Mucosa of rectum (tissue), 2 donors: ENCODE results near the gene COA5.

Experiments used
- H3K27ac ChIP-seq, 2 donors: one replicate each; pipeline ENCODE4 v1.7.0; 2013; ENCODE audit warnings: inconsistent platforms in 2 of 2, low read depth in 2 of 2, low read length in 2 of 2
- H3K27me3 ChIP-seq, 2 donors: one replicate each; pipeline ENCODE4 v1.7.0; 2013; ENCODE audit warnings: low read length in 2 of 2; ENCODE audit not compliant: control insufficient read depth in 2 of 2, insufficient read depth in 2 of 2
- H3K36me3 ChIP-seq, 2 donors: one replicate each; pipeline ENCODE4 v1.7.0; 2013; ENCODE audit warnings: low read length in 2 of 2; ENCODE audit not compliant: control insufficient read depth in 2 of 2, insufficient read depth in 2 of 2
- H3K4me1 ChIP-seq, 2 donors: one replicate each; pipeline ENCODE4 v1.7.0; 2013; ENCODE audit warnings: low read length in 2 of 2, mild to moderate bottlenecking in 1 of 2; ENCODE audit not compliant: control insufficient read depth in 2 of 2, insufficient read depth in 2 of 2
- H3K4me3 ChIP-seq, 2 donors: one replicate each; pipeline ENCODE4 v1.7.0; 2013; ENCODE audit warnings: low read length in 2 of 2
- H3K9ac ChIP-seq, 2 donors: one replicate each; pipeline ENCODE4 v1.7.0; 2013; ENCODE audit warnings: low read length in 2 of 2, low read depth in 1 of 2, mild to moderate bottlenecking in 1 of 2
- H3K9me3 ChIP-seq, 2 donors: one replicate each; pipeline ENCODE4 v1.7.0; 2013; ENCODE audit warnings: low read length in 2 of 2; ENCODE audit not compliant: control insufficient read depth in 2 of 2
- donor health status: healthy.
- donor health status: Normal muscosa, but diverticular disease.

Gene COA5

DNA sequence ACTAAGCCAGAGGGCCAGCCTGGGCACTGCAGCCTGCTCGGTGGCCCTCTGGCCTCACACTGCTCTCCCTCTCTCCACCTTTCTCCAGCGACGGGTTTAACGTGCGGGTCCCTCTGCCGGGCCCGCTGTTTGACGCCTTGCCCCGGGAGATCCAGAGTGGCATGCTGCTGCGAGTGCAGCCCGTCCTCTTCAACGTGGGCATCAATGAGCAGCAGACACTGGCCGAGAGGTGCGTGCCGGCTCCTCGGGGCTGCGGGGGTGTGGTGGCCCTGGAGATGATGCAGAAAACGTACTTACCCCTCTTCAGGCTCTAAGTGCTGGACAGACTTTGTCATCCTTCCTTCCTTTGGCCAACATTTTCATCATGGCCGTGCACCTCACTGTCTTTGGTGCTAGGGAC, 42.4 kb downstream of the COA5 start:
- no peak overlapping the region for H3K9ac ChIP-seq
- peaks cover 11 to 27% of the 10 kb centered on the region in 2 donors for H3K4me1 ChIP-seq
- H3K27me3 ChIP-seq = no peaks in the 10 kb centered on the region
- no peak overlapping the region for H3K27ac ChIP-seq
- no peaks in the 10 kb centered on the region for H3K9me3 ChIP-seq
- H3K4me3 ChIP-seq = no peak overlapping the region
- peaks cover 33 to 67% of the 10 kb centered on the region in 2 donors for H3K36me3 ChIP-seq

DNA sequence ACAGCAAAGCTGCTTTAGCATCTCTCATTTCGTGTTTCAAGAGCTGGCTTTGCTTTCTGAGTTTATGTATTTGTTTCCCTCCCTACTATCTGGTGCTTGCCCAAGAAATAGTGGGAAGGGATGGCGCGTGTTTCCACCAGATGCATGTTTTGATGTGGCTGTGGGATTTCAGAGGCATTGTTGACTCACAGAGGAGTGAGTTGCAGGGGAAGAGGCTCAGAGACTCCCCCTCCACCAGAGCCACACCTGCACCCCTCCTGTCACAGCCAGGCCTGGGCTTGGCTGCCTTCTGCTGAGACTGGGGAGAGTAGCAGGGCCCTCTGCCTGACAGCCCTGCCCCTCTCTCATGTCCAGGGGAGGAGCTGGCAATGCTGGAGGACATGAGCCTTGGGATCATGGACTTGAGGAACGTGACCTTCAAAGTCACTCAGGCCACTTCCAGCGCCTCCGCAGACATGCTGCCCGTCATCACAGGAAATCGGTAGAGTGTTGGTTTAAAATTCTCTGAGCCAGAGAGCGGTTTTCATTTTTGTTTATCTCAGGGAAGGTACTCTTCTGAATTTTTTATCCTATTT, 42.9 kb downstream of the COA5 start:
- peak overlapping the region in 1 of 2 donors; percentile 5 for H3K9ac ChIP-seq
- H3K27me3 ChIP-seq = no peaks in the 10 kb centered on the region
- H3K4me1 ChIP-seq = peaks cover 11 to 27% of the 10 kb centered on the region in 2 donors
- H3K9me3 ChIP-seq = no peaks in the 10 kb centered on the region
- peaks cover 33 to 62% of the 10 kb centered on the region in 2 donors for H3K36me3 ChIP-seq
- H3K27ac ChIP-seq = peak overlapping the region in 1 of 2 donors; percentile 27
- H3K4me3 ChIP-seq = no peak overlapping the region

DNA sequence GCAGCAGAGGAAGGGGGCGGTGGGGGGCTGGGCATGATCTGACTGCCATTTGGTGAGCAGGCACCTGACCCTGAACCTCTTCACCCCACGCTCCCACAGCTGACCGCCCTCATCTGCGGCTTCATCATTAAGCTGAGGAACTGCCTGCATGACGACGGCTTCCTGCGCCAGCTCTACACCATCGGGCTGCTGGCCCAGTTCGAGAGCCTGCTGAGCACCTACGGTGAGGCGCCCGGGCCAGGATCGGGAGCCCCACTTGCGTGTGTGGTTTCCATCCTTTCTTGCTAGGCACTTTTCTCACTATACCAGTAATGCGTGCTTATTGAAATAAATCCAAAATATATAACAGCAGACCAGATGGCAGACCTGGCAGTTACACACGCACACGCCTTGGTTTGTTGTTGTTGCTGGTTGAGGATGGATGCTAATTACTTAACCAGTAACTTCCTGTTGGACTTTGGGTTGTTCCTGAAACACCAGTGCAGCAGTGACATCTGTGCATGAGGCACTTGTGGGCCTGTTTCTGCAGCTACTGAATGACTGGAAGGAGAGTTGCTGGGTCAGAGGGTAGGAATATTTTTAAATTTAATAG, 43.7 kb downstream of the COA5 start:
- H3K9me3 ChIP-seq = no peaks in the 10 kb centered on the region
- H3K36me3 ChIP-seq = peaks cover 33 to 55% of the 10 kb centered on the region in 2 donors
- peaks cover 11 to 27% of the 10 kb centered on the region in 2 donors for H3K4me1 ChIP-seq
- H3K9ac ChIP-seq = no peak overlapping the region
- peak overlapping the region; percentile 51 to 61 for H3K27ac ChIP-seq
- no peak overlapping the region for H3K4me3 ChIP-seq
- H3K27me3 ChIP-seq = no peaks in the 10 kb centered on the region

DNA sequence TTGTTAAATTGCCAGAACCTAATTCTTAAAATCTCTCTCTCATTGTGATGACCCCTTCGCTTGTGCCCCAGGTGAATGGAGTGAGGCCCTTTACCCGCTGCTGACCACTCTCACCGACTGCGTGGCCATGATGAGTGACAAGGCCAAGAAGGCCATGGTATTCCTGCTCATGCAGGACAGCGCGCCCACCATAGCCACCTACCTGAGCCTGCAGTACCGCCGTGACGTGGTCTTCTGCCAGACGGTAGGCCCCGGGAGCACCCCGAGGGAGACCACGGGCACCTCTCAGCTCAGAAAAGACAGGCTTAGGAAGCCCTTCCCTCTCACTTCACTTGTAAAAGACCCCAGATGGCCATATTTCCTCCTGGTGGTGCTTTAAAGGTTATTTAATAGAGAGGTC, 44.9 kb downstream of the COA5 start:
- Histone ChIP-seq H3K9me3 (no peaks in the 10 kb centered on the region), H3K36me3 (peaks cover 27 to 49% of the 10 kb centered on the region in 2 donors), H3K27ac (no peak overlapping the region), H3K9ac (no peak overlapping the region), H3K27me3 (no peaks in the 10 kb centered on the region), H3K4me1 (peaks cover 15 to 27% of the 10 kb centered on the region in 2 donors), H3K4me3 (no peak overlapping the region)

DNA sequence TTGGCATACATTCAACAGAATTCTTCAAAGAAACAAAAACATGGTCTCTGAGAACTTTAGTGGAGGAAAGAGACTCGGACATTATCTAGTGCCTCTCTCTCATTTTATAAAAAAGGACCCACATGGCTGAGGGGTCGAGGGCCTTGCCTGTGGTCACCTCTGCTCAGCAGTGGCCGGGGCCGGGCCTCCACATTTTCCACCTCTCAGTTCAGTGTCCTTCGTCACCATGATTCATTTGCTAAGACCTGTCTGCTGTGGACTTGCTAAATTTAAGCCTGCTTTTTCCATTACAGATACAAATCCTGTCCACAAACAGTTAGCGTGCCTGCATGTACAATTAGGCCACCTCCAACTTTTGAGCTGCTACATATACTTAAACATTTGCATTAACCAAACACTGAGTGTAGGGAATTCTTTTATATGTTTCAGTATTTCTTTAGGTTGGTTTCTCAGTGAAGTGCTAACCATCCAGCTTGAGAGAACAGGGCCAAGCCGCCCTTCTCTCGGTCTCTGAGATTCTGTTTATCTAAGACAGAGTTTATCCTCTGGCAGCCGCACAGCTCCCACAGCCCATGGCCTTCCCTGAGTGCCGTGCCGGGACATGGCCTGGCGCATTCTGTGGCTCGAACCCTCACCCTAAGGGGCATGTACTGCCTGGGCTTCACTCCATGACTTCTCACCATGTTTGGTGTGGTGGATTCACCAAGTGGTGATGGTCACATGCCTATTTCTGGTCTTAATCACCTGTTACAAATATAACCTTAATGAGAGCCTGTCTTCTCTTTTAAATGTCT, 46.2 kb downstream of the COA5 start:
- H3K4me1 ChIP-seq = peaks cover 15 to 22% of the 10 kb centered on the region in 2 donors
- H3K27ac ChIP-seq = peak overlapping the region; percentile 12 to 18
- H3K36me3 ChIP-seq = peaks cover 21 to 38% of the 10 kb centered on the region in 2 donors
- H3K4me3 ChIP-seq = no peak overlapping the region
- H3K9me3 ChIP-seq = no peaks in the 10 kb centered on the region
- H3K9ac ChIP-seq = no peak overlapping the region
- H3K27me3 ChIP-seq = no peaks in the 10 kb centered on the region

DNA sequence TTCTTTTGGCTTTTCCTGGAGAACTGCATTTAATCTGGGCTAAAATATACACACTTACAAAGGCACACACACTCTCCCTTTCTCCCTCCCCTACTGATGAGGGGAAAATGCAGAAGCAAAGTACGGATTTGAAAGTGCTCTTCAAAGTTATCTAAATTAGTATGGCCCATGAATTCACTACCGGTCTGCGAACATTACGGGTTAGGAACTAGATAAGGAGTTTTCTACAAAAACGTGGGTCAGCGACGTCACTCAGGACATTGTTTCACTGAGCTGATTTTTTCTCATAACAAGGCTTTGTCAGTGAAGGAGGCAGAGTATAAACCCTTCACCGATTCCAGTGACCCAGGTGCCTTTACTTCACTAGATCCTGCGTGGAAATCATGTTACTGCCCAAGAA, 47.3 kb downstream of the COA5 start:
- H3K4me3 ChIP-seq = no peak overlapping the region
- H3K27me3 ChIP-seq = no peaks in the 10 kb centered on the region
- peak overlapping the region; percentile 41 to 59 for H3K27ac ChIP-seq
- peaks cover 15 to 22% of the 10 kb centered on the region in 2 donors for H3K4me1 ChIP-seq
- no peaks in the 10 kb centered on the region for H3K9me3 ChIP-seq
- H3K36me3 ChIP-seq = peaks cover 16 to 29% of the 10 kb centered on the region in 2 donors
- H3K9ac ChIP-seq = no peak overlapping the region

DNA sequence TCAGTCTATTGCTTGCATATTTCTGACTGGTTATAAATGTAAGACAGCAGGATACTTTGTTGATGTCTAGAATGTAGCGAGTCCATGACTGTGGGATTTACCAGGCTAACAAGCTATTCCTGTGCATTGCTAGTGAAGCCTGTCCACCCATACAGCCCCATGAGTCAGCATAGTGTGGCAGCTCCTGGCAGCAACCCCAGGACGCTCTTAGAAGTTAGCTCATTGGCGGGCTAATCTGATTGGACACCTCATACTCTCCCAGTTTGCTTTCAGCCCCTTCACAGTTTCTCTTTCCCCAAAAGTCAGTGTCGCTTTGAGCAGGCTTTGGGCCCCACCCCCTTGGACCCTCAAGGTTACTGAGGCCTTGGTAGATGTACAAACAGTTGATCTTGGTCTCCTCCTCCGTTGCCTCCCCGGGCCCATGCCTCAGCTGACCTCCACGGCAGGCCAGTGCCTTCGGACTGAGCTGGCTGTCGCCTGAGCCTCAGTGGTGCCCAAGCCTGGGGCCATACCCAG, 48.0 kb downstream of the COA5 start:
- no peaks in the 10 kb centered on the region for H3K27me3 ChIP-seq
- no peak overlapping the region for H3K4me3 ChIP-seq
- H3K9ac ChIP-seq = no peak overlapping the region
- no peaks in the 10 kb centered on the region for H3K9me3 ChIP-seq
- H3K36me3 ChIP-seq = peaks cover 19 to 33% of the 10 kb centered on the region in 2 donors
- H3K27ac ChIP-seq = peak overlapping the region; percentile 41 to 59
- H3K4me1 ChIP-seq = peaks cover 15 to 22% of the 10 kb centered on the region in 2 donors

DNA sequence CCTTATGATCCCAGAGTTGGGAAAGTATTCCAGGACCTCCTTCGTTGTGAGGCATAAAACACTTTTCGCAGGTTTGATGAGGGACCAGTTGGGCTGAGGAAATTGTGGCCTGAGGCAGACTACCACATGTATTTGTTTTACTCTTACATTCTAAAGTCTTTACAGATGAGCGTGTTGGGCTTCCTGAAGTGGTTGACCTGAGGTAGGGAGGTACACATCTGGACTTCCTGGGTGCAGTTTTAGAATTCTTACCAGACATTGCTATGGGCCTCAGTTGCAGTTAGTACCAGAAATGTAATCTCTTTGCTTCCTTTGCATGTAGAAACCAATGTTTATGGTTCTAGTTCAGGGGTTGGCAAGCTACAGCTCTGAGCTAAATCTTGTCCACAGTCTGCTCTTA, 48.7 kb downstream of the COA5 start:
- Histone ChIP-seq H3K9me3 (no peaks in the 10 kb centered on the region), H3K27me3 (no peaks in the 10 kb centered on the region), H3K4me3 (no peak overlapping the region), H3K27ac (peak overlapping the region in 1 of 2 donors; percentile 39), H3K36me3 (peaks cover 25 to 31% of the 10 kb centered on the region in 2 donors), H3K4me1 (peaks cover 12 to 17% of the 10 kb centered on the region in 2 donors), H3K9ac (peak overlapping the region in 1 of 2 donors; percentile 27)

DNA sequence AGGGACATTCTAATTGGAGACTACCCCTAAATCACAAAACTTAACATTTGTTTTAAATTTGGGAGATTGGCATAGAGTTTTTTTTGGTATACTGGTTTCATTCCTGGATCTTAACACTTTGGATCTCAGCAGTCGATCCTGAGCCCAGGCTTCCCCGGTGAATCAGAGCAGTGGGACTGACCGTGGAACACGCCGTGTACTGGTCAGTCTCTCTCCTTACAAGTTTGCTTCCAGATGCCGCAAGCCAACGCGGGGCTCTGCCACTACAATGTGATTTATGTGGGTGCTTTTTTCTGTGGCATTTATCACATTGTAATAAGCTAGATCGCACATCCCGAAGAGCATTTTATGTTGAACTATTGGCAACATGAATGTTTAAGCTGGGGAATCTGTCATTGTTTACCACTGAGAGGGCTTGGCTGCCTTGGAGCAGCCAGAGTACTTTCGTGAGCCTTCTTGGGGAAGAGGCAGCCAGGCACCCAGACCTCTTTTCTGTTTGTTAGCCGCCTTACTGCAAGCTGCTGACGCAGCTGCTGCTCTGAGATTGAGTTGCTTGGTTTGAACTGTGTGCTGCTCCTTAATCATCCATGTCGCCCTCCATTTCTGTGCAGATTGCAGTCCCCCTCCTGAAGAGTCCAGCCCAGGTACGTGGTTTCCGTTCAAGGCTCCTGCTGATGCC, 49.3 kb downstream of the COA5 start:
- no peak overlapping the region for H3K4me3 ChIP-seq
- no peaks in the 10 kb centered on the region for H3K27me3 ChIP-seq
- H3K4me1 ChIP-seq = peaks cover 8 to 12% of the 10 kb centered on the region in 2 donors
- peaks cover 25 to 33% of the 10 kb centered on the region in 2 donors for H3K36me3 ChIP-seq
- no peaks in the 10 kb centered on the region for H3K9me3 ChIP-seq
- H3K27ac ChIP-seq = peak overlapping the region in 1 of 2 donors; percentile 39
- H3K9ac ChIP-seq = peak overlapping the region in 1 of 2 donors; percentile 27
